HAP-1 (cell line): ENCODE data around the gene GREB1.

ENCODE experiments used
- DNase-seq, 2 experiments: peaks; one replicate each; pipeline ENCODE4 v3.0.0-alpha.2; 2016 to 2020; ENCODE audit warnings: low spot score in 2 of 2
- H3K27me3 ChIP-seq: fragments of 250-450 bp; sonication (Bioruptor Pico); 2 replicates; pipeline ENCODE4 v1.5.1; 2020; ENCODE audit warnings: low read depth, mild to moderate bottlenecking, moderate library complexity
- H3K36me3 ChIP-seq: fragments of 250-450 bp; sonication (Bioruptor Pico); replicated peaks from 2 replicates; pipeline ENCODE4 v1.5.1; 2020; ENCODE audit warnings: mild to moderate bottlenecking
- H3K4me1 ChIP-seq: fragments of 250-450 bp; sonication (Bioruptor Pico); 2 replicates; pipeline ENCODE4 v1.5.1; 2020; ENCODE audit warnings: mild to moderate bottlenecking
- H3K4me3 ChIP-seq: fragments of 250-450 bp; sonication (Bioruptor Pico); 2 replicates; pipeline ENCODE4 v1.5.1; 2020; ENCODE audit warnings: mild to moderate bottlenecking, moderate library complexity
- H3K9me3 ChIP-seq: fragments of 250-450 bp; sonication (Bioruptor Pico); 2 replicates; pipeline ENCODE4 v1.5.1; 2020; ENCODE audit warnings: mild to moderate bottlenecking, moderate library complexity
- in situ Hi-C: fragments of 300-500 bp; cut with MboI; formaldehyde crosslinking; loops from 3 replicates; pipeline ENCODE4 v1.14.3; 2020; ENCODE audit warnings: low sequenced_read_pairs, inconsistent platforms, mixed read lengths

Gene GREB1

GRCh38 chr2:11578986-11579774 lies 45.3 kb downstream of the GREB1 start:
- no peaks in the 10 kb centered on the region for H3K9me3 ChIP-seq
- in situ Hi-C loops: loop anchor here (25.0 kb wide), 1 partner anchor 742 kb away; no protein-coding TSS in a partner anchor
- no peaks in the 10 kb centered on the region for H3K4me1 ChIP-seq
- H3K4me3 ChIP-seq: no peak overlapping the region
- no peaks in the 10 kb centered on the region for H3K27me3 ChIP-seq
- no peak for DNase-seq
- H3K36me3 ChIP-seq: no peaks in the 10 kb centered on the region

DNA sequence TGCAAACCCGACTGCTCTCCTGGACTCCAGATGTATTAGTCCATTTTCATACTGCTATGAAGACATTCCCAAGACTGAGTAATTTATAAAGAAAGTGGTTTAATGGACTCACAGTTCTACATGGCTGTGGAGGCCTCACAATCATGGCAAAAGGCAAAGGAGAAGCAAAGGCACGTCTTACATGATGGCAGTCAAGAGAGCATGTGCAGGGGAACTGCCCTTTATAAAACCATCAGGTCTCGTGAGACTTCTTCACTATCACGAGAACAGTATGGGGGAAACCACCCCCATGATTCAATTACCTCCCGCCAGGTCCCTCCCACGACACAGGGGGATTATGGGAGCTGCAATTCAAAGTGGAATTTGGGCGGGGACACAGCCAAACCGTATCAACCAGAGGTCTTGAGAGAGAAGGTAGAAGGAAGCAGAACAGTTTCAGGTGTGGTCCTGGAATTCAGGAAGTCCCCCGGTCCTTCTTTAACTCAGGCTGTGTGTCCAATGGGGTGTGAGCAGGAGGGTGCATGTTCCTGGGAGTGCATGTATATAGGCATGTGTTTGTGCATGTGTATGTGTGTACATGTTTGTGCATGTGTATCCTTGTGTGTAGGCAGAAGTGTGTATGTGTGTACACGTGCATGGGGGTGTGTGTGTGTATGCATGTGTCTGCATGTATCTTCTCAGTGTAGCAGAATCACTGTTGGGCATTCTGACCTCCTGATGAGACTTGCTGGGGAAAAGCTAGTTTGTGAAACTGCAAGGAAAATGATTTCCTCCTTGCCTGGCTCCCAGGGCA lies 46.2 kb downstream of the GREB1 start:
- no peaks in the 10 kb centered on the region for H3K4me1 ChIP-seq
- DNase-seq: peak in 1 of 2 experiments; percentile 18
- no peaks in the 10 kb centered on the region for H3K36me3 ChIP-seq
- H3K9me3 ChIP-seq: no peaks in the 10 kb centered on the region
- peaks cover 2% of the 10 kb centered on the region; the same call in 1 of the 2 replicates for H3K27me3 ChIP-seq
- H3K4me3 ChIP-seq: no peak overlapping the region
- in situ Hi-C loops: loop anchor here (5.0 to 25.0 kb wide), 3 partner anchors 103 to 743 kb away; a partner anchor contains a TSS

DNA sequence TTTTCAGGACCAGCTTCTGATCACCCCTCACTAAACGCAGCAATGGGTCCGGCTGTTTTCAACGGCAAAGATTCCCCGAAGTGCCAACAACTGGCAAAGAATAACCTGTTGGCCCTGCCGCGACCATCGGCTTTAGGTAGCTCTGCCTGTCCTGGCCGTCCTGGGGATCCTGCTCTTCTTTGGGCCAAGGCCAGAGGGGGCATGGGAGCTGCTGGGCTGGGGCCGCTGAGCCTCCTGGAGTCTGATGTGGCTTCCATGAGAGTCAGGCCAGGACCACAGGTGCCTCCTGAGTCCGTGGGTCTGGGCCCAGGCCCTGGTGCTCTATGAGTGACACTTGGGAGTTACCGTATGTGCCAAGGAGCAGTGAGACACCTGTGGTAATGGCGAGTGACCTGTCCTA lies 46.9 kb downstream of the GREB1 start:
- in situ Hi-C loops: loop anchor here (5.0 to 25.0 kb wide), 3 partner anchors 103 to 743 kb away; a partner anchor contains a TSS
- H3K4me1 ChIP-seq: no peaks in the 10 kb centered on the region
- no peaks in the 10 kb centered on the region for H3K36me3 ChIP-seq
- DNase-seq: no peak
- no peak overlapping the region for H3K4me3 ChIP-seq
- H3K27me3 ChIP-seq: peaks cover 2% of the 10 kb centered on the region; the same call in 1 of the 2 replicates
- H3K9me3 ChIP-seq: no peaks in the 10 kb centered on the region

GRCh38 chr2:11581124-11581796 lies 47.4 kb downstream of the GREB1 start:
- H3K9me3 ChIP-seq: no peaks in the 10 kb centered on the region
- H3K4me1 ChIP-seq: no peaks in the 10 kb centered on the region
- peaks cover 2% of the 10 kb centered on the region; the same call in 1 of the 2 replicates for H3K27me3 ChIP-seq
- no peak overlapping the region for H3K4me3 ChIP-seq
- no peak for DNase-seq
- in situ Hi-C loops: loop anchor here (5.0 to 25.0 kb wide), 3 partner anchors 104 to 744 kb away; a partner anchor contains a TSS
- H3K36me3 ChIP-seq: no peaks in the 10 kb centered on the region

GRCh38 chr2:11581797-11582611 lies 48.2 kb downstream of the GREB1 start:
- Histone ChIP-seq H3K9me3 (no peaks in the 10 kb centered on the region), H3K4me1 (no peaks in the 10 kb centered on the region), H3K27me3 (peaks cover 2% of the 10 kb centered on the region; the same call in 1 of the 2 replicates), H3K4me3 (no peak overlapping the region), H3K36me3 (no peaks in the 10 kb centered on the region)
- in situ Hi-C loops: loop anchor here (5.0 to 25.0 kb wide), 3 partner anchors 105 to 745 kb away; a partner anchor contains a TSS
- DNase-seq: no peak

DNA sequence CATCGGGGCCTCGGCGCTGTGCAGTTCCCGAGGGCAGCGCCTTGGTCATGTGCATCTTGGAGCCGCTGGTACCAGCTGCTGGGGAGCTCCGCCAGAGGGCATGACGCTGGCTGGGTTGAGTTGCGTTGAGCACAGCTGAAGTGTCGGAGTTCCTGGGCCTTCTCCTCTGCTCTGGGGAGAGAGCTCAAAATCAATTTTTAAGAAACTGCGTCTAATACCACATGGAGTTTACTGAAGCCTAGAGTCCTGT lies 48.7 kb downstream of the GREB1 start:
- no peak for DNase-seq
- Histone ChIP-seq H3K4me1 (no peaks in the 10 kb centered on the region), H3K27me3 (peaks cover 2% of the 10 kb centered on the region; the same call in 1 of the 2 replicates), H3K4me3 (no peak overlapping the region), H3K9me3 (no peaks in the 10 kb centered on the region), H3K36me3 (no peaks in the 10 kb centered on the region)
- in situ Hi-C loops: loop anchor here (5.0 to 25.0 kb wide), 3 partner anchors 105 to 745 kb away; a partner anchor contains a TSS

DNA sequence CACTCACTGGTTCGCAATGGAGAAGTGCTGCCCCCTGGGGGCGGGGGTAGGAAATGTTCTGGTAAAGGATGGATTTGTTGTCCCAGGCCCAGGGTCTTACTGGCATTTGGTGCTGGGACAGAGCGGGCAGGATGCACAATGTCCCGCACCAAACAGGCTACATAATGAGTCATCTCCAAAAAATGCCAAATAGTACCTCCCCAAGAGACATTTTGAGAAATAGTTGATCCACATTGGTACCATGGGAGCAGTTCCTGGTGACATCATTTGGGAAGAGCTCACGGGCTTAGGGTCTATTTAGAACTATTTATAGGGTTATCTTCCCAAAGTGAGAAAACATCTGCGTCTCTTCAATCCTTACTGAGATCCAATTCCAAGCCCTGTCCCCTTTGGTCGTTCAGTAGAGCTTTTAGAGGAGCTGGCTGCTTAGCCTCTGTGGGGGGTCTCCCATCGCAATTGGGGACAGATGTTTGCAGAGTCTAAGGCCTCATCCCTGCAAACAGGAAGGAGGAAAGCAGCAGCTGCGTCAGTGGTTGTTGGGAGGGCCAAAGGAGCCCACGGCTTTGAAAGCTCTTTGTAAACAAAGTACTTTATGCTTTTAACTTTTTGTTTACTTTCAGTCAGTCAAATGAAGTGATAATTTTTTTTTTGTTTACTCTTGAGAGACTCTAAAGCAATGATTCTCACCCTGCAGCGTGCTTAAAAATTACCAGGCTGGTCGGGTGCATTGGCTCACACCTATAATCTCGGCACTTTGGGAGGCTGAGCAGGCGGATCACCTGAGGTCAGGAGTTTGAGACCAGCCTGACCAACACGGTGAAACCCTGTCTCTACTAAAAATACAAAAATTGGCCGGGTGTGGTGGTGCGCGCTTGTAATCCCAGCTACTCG lies 49.3 kb downstream of the GREB1 start:
- peaks cover 2% of the 10 kb centered on the region; the same call in 1 of the 2 replicates for H3K27me3 ChIP-seq
- DNase-seq: peak; percentile 34 to 81
- H3K9me3 ChIP-seq: no peaks in the 10 kb centered on the region
- H3K36me3 ChIP-seq: no peaks in the 10 kb centered on the region
- no peaks in the 10 kb centered on the region for H3K4me1 ChIP-seq
- in situ Hi-C loops: loop anchor here (5.0 to 25.0 kb wide), 3 partner anchors 106 to 746 kb away; a partner anchor contains a TSS
- H3K4me3 ChIP-seq: no peak overlapping the region

DNA sequence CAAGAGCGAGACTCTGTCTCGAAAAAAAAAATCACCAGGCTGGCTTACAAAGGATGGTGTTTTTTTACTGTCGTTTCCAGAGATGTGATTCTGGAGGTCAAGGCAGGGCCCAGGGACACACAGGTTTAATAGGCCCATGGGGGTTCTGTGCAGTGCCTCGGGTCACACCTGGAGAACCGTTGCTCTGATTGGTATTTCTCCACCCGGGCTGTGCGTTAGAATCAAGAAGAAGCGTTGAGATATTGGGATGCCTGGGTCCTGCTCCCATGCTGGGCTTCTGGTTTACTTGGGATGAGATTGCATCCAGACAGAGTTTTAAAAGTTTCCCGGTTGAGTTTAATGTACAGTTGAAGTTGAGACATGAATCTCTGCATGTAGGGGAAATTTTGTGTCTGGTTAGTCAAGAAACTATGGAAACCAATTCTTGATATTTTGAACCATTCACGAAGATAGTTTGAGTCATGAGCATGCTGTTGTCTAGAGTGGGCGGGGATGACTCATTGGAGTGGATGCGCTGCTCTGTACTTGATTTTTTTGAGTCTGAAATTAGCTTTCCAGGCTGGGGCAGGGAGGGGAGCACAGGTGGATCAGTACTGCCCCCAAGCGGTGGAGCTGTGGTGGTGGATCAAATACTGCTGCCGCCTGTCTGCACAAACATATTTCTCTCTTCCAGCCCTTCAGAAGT lies 50.1 kb downstream of the GREB1 start:
- Histone ChIP-seq H3K4me1 (no peaks in the 10 kb centered on the region), H3K36me3 (no peaks in the 10 kb centered on the region), H3K27me3 (peaks cover 2% of the 10 kb centered on the region; the same call in 1 of the 2 replicates), H3K9me3 (no peaks in the 10 kb centered on the region), H3K4me3 (no peak overlapping the region)
- in situ Hi-C loops: loop anchor here (5.0 to 25.0 kb wide), 3 partner anchors 107 to 747 kb away; a partner anchor contains a TSS
- peak; percentile 58 to 83 for DNase-seq

DNA sequence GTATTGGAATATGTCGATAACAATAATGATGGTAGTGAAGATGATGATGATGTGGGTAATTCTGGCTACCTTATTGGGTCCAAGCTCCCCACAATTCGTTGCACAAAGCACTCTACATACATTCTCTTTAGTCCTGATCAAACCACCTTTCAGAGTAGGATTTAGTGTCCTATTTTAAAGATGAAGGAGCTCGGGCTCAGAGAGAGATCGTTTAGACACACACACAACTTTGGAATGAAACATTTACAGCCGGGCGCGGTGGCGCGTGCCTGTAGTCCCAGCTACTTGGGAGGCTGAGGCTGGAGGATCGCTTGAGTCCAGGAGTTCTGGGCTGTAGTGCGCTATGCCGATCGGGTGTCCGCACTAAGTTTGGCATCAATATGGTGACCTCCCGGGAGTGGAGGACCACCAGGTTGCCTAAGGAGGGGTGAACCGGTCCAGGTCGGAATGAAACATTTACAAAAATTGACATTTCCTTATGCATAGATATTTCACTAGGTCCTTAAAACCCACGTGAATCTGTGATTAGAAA lies 50.7 kb downstream of the GREB1 start:
- H3K36me3 ChIP-seq: no peaks in the 10 kb centered on the region
- H3K4me3 ChIP-seq: no peak overlapping the region
- no peaks in the 10 kb centered on the region for H3K4me1 ChIP-seq
- peaks cover 2% of the 10 kb centered on the region; the same call in 1 of the 2 replicates for H3K27me3 ChIP-seq
- no peak for DNase-seq
- in situ Hi-C loops: loop anchor here (5.0 to 25.0 kb wide), 3 partner anchors 107 to 747 kb away; a partner anchor contains a TSS
- no peaks in the 10 kb centered on the region for H3K9me3 ChIP-seq

DNA sequence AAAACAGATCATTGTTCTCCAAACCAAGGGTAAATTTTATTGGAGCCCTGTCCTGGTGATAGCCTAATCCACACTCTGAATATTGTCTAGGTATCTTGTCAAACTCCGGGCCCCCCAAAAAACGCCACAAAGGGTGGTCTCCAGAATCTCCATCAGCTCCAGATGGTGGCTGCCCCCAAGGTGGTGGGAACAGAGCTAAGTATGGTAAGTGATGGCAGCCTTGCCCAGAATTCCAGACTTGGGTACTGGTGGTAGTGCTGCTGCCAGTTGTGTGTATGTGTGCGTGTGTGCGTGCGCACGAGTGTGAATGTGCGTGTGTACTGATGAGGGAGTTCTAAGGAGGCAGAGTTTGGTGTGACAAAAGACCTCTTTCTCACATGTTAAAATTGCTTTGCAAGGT lies 51.2 kb downstream of the GREB1 start:
- Histone ChIP-seq H3K9me3 (no peaks in the 10 kb centered on the region), H3K27me3 (peaks cover 2% of the 10 kb centered on the region; the same call in 1 of the 2 replicates), H3K36me3 (no peaks in the 10 kb centered on the region), H3K4me3 (no peak overlapping the region), H3K4me1 (no peaks in the 10 kb centered on the region)
- DNase-seq: no peak
- in situ Hi-C loops: loop anchor here (10.0 to 25.0 kb wide), 2 partner anchors 450 to 748 kb away; a partner anchor contains a TSS
